GF-D8 (cell line): ENCODE measurements around the gene FREY1.

ENCODE experiments used
- DNase-seq: peaks from one replicate; lab custom pipeline; 2025; lab: John Stamatoyannopoulos, UW

The FREY1 gene

DNA sequence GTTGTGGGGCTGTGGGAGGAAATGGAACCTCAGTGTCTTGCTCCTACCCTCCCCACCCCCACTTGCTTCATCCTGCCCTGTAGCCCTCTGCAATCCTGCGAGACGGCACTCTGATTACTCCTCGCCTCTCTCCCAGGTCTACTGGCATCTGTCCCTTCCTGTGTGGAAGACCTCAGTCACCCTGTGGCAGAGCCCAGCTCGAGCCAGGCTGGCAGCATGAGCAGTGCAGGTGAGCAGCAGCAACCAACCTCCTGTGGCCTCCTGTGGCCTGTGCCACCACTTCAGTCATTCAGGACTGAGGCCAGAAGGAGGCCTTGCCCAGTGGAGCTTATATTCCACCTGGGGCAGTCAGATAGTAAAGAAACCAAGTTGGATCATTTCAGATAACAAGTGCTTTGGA lies 36.4 kb downstream of the FREY1 start:
- no peak for DNase-seq

DNA sequence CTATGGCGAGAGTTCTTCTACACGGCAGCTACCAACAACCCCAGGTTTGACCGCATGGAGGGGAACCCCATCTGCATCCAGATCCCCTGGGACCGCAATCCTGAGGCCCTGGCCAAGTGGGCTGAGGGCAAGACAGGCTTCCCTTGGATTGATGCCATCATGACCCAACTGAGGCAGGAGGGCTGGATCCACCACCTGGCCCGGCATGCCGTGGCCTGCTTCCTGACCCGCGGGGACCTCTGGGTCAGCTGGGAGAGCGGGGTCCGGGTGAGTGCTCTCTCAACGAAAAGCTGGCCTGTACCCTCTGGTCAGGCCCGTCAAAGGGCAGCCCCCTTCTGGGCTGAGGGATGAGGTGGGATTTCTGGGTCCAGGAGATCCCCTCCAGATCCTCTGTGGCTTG lies 37.5 kb downstream of the FREY1 start:
- no peak for DNase-seq

GRCh38 chr11:45864041-45864440 lies 43.0 kb downstream of the FREY1 start:
- DNase-seq, result no peak

- DNase-seq, result no peak
These were observed 46.1 kb downstream of the FREY1 start for GRCh38 chr11:45860764-45861510.

GRCh38 chr11:45860348-45860747 lies 46.7 kb downstream of the FREY1 start:
- no peak for DNase-seq

- DNase-seq, result no peak
These were observed 47.4 kb downstream of the FREY1 start for GRCh38 chr11:45859661-45860140.

DNA sequence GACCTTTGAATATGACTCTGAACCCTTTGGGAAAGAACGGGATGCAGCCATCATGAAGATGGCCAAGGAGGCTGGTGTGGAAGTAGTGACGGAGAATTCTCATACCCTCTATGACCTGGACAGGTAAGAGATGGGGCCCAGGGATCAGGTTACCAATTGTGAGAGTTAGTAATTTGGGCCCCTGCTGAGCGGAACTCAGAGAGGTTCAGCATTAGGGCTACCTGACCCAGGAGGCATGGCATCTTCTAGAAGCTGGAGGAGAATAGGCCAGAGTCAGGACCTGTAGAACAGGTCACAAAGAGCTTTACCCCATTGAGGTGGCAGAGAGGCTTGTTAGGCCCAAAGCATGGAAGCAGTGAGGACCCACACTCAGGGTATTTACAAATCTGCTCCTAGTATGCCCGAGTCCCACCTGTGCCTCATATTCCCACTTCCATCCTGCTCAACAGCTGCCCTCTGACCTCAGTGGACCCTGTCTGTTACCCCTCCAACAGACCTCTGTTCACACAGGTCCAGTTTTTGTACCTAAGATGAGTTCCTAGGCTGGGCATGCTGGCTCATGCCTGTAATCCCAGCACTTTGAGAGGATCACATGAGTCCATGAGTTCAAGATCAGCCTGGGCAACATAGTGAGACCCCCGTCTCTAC lies 48.2 kb downstream of the FREY1 start:
- no peak for DNase-seq

GRCh38 chr11:45857961-45858474 lies 49.1 kb downstream of the FREY1 start:
- DNase-seq, result no peak
